OCI-LY7 (cell line): Measurements from ENCODE around the gene PACS2.

Experiments
- CTCF ChIP-seq: fragments of 200-600 bp; sonication (generic); conservative IDR thresholded peaks from 2 replicates; pipeline ENCODE4 v1.5.1; 2014; ENCODE audit warnings: mild to moderate bottlenecking, antibody characterized with exemption, low read length, moderate library complexity, mixed read lengths
- EZH2phosphoT487 ChIP-seq: fragments of 200-600 bp; sonication (generic); IDR thresholded peaks from 2 replicates; pipeline ENCODE4 v1.6.1; 2018; ENCODE audit warnings: low read depth, borderline replicate concordance, mild to moderate bottlenecking, mixed run types, antibody characterized with exemption, low read length, moderate library complexity, mixed read lengths

GRCh38 chr14:105400016-105400415 is 85.5 kb downstream of the PACS2 start:
- TF ChIP-seq CTCF (no peak), EZH2phosphoT487 (no peak)
